GM23248 (cell line): ENCODE measurements around the gene BEND7. TPM values are rescaled to one million over a fixed set of nuclear protein-coding genes. Genes with fewer than 3 reads are reported as not detected.

Source experiments
- DNase-seq: peaks from one replicate; pipeline ENCODE4 v3.0.0-alpha.2; 2015
- H2AFZ ChIP-seq: fragments of 200-600 bp; sonication (generic); 2 replicates; pipeline ENCODE4 v1.6.1; 2016; ENCODE audit warnings: antibody characterized with exemption
- H3F3A ChIP-seq: fragments of 200-600 bp; sonication (generic); 2 replicates; pipeline ENCODE4 v1.6.1; 2016; ENCODE audit warnings: mild to moderate bottlenecking, antibody characterized with exemption, mixed run types; ENCODE audit not compliant: insufficient read depth
- H3K27ac ChIP-seq: fragments of 200-600 bp; sonication (generic); 2 replicates; pipeline ENCODE4 v1.5.1; 2016; ENCODE audit warnings: mild to moderate bottlenecking
- H3K27me3 ChIP-seq: fragments of 200-600 bp; sonication (generic); replicated peaks from 2 replicates; pipeline ENCODE4 v1.6.1; 2016; ENCODE audit warnings: mild to moderate bottlenecking; ENCODE audit not compliant: insufficient read depth
- H3K36me3 ChIP-seq: fragments of 200-600 bp; sonication (generic); 2 replicates; pipeline ENCODE4 v1.6.1; 2016; ENCODE audit warnings: low read depth, mild to moderate bottlenecking
- H3K4me1 ChIP-seq: fragments of 200-600 bp; sonication (generic); 2 replicates; pipeline ENCODE4 v1.6.1; 2016; ENCODE audit warnings: mild to moderate bottlenecking; ENCODE audit not compliant: insufficient read depth
- H3K4me2 ChIP-seq: fragments of 200-600 bp; sonication (generic); one replicate; pipeline ENCODE4 v1.6.1; 2016; ENCODE audit warnings: mild to moderate bottlenecking; ENCODE audit not compliant: unreplicated experiment
- H3K4me3 ChIP-seq: fragments of 200-600 bp; sonication (generic); 2 replicates; pipeline ENCODE4 v1.5.1; 2016; ENCODE audit warnings: mild to moderate bottlenecking
- H3K79me2 ChIP-seq: fragments of 200-600 bp; sonication (generic); 2 replicates; pipeline ENCODE4 v1.6.1; 2016; ENCODE audit warnings: mild to moderate bottlenecking; ENCODE audit not compliant: insufficient read depth
- H3K9ac ChIP-seq: fragments of 200-600 bp; sonication (generic); 2 replicates; pipeline ENCODE4 v1.6.1; 2016; ENCODE audit warnings: mild to moderate bottlenecking
- H3K9me2 ChIP-seq: fragments of 200-600 bp; sonication (generic); 2 replicates; pipeline ENCODE4 v1.6.1; 2016; ENCODE audit warnings: mixed run types, mild to moderate bottlenecking, moderate library complexity; ENCODE audit not compliant: insufficient read depth
- H3K9me3 ChIP-seq: fragments of 200-600 bp; sonication (generic); one replicate; pipeline ENCODE4 v1.6.1; 2017; ENCODE audit warnings: low read depth
- H4K20me1 ChIP-seq: fragments of 200-600 bp; sonication (generic); 2 replicates; pipeline ENCODE4 v1.6.0; 2016; ENCODE audit not compliant: insufficient read depth
- EZH2 ChIP-seq: fragments of 200-600 bp; sonication (generic); IDR thresholded peaks from 2 replicates; pipeline ENCODE4 v1.6.1; 2018; ENCODE audit warnings: antibody characterized with exemption, mild to moderate bottlenecking; ENCODE audit not compliant: insufficient read depth, poor library complexity, severe bottlenecking
- EZH2phosphoT487 ChIP-seq: fragments of 200-600 bp; sonication (generic); IDR thresholded peaks from 2 replicates; pipeline ENCODE4 v1.6.1; 2018; ENCODE audit warnings: antibody characterized with exemption, moderate library complexity, mild to moderate bottlenecking, low read depth; ENCODE audit not compliant: insufficient read depth
- WGBS, 2 experiments: methylation state at CpG; one replicate each; pipeline ENCODE4 v1.1.6; 2015 to 2017; ENCODE audit warnings: low lambda C conversion rate in 2 of 2, low coverage in 1 of 2; ENCODE audit errors: missing lambda C conversion rate in 2 of 2; 5-methylcytosine and 5-hydroxymethylcytosine counted together
- in situ Hi-C: fragments of 300-500 bp; cut with MboI; formaldehyde crosslinking; loops from 2 replicates; pipeline ENCODE4 v1.15.0; 2020
- polyA plus RNA-seq: library from polyadenylated mRNA; unstranded; fragments of >200 nt; fragmentation: Nextera tagmentation; extraction: Ambion mirVana; gene quantifications from 2 replicates; pipeline ENCODE4 v1.2.1, GENCODE V29; 2016
- total RNA-seq: library from RNA; depleted of rRNA; stranded (reverse); fragments of >200 nt; shearing (Covaris generic); gene quantifications from 2 replicates; pipeline ENCODE4 v1.2.3, GENCODE V29; 2014

Gene BEND7
- total and polyA plus RNA-seq, 2 experiments from 2014 or later, result 1.7 to 6.4 TPM

DNA sequence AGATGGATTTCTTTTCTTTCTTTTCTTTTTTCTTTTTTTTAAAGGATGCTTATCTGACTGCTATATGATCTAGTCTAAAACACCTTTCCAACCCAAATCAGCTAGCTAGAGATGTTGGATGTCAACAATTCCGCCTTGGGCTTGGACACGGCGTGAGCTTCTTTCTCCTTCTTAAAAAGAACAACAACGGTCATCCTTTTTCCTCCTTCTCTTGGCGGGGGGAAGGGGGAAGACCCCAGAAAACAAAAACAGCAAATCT lies 1.0 kb downstream of the BEND7 start:
- 0 out of 2 replicates have a peak, but pooled peaks cover 4% of the 10 kb centered on the region for H3K79me2 ChIP-seq
- H3K9me3 ChIP-seq, result no peaks in the 10 kb centered on the region
- peaks cover 16% of the 10 kb centered on the region for H3F3A ChIP-seq
- H3K9ac ChIP-seq, result peak overlapping the region; percentile 62
- in situ Hi-C loops, result no loop called here
- TF ChIP-seq EZH2, result no peak
- TF ChIP-seq EZH2phosphoT487, result no peak
- peak overlapping the region; percentile 21; the same call in 1 of the 2 replicates for H3K27ac ChIP-seq
- H4K20me1 ChIP-seq, result no peaks in the 10 kb centered on the region
- H3K36me3 ChIP-seq, result no peaks in the 10 kb centered on the region
- H3K27me3 ChIP-seq, result peaks cover 3% of the 10 kb centered on the region; the same call in 1 of the 2 replicates
- WGBS, 2 experiments, result 12 to 17% methylated on average over 4 to 5 of the region's 5 CpGs
- peak overlapping the region; percentile 62 for H3K4me2 ChIP-seq
- peaks cover 14% of the 10 kb centered on the region for H3K4me1 ChIP-seq
- no peaks in the 10 kb centered on the region for H3K9me2 ChIP-seq
- H2AFZ ChIP-seq, result peak overlapping the region; percentile 82
- H3K4me3 ChIP-seq, result peak overlapping the region; percentile 78
- peak; percentile 19 for DNase-seq

DNA sequence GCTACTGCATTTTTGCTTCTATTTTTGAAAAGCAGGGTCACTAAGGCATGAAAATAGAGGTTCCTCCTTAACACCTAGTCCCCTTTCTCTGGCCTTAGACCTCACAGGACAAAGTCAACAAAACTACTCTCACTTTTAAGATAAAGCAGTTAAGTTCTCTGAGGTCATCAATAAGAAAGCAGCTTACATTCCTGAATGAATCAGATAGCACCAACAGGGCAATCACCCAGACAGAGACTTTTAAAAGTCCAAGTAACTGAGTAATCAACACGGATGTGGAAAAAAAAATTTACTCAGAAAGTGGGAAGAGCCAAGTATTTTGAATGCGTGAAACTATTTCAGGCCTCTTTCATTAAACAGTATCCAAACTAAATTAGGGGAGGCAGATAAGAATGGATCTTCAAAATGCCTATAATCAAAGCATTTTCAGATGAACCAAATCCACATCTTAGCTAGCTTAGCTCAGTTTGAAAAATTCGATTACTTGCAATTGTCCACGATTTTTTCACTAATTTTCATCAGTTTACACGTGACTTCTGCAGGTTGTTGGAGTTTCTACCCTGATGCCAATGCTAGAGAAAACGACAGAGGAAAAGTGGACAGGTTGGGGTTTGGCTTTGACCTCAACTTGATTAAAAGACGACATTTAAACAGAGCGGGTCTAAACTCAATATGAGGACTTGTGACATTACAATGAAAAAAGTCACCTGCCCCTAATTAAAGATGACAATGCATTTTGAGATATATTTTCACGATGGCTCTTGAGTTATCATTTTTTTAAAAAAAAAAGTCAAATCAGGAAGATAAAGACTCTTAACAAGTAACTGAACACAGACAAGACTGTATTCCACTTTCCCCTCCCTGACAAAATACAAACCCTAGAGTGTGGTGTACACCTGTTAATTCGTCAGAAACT lies 1.6 kb downstream of the BEND7 start:
- in situ Hi-C loops, result no loop called here
- Histone ChIP-seq H3K9me3 (no peaks in the 10 kb centered on the region), H3K9me2 (no peaks in the 10 kb centered on the region), H3K36me3 (no peaks in the 10 kb centered on the region), H3K79me2 (0 out of 2 replicates have a peak, but pooled peaks cover 4% of the 10 kb centered on the region), H3K27me3 (0 out of 2 replicates have a peak, but pooled peaks cover 3% of the 10 kb centered on the region), H3K27ac (peak overlapping the region; percentile 21), H2AFZ (peak overlapping the region; percentile 82), H4K20me1 (no peaks in the 10 kb centered on the region), H3F3A (peaks cover 16% of the 10 kb centered on the region), H3K4me2 (peak overlapping the region; percentile 62), H3K4me1 (peaks cover 14% of the 10 kb centered on the region), H3K4me3 (peak overlapping the region; percentile 78), H3K9ac (peak overlapping the region; percentile 62)
- TF ChIP-seq EZH2phosphoT487 (no peak), EZH2 (no peak)
- WGBS, 2 experiments, result 12 to 16% methylated on average over 10 of the region's 10 CpGs
- peak; percentile 86 for DNase-seq

- Histone ChIP-seq H3K9ac (no peak overlapping the region), H3K4me2 (no peak overlapping the region), H3K9me3 (no peaks in the 10 kb centered on the region), H3K27ac (no peak overlapping the region), H3K9me2 (no peaks in the 10 kb centered on the region), H3K4me3 (no peak overlapping the region), H3K27me3 (0 out of 2 replicates have a peak, but pooled peaks cover 3% of the 10 kb centered on the region), H2AFZ (no peak overlapping the region), H3F3A (peaks cover 16% of the 10 kb centered on the region), H3K4me1 (peaks cover 14% of the 10 kb centered on the region), H3K36me3 (no peaks in the 10 kb centered on the region), H4K20me1 (no peaks in the 10 kb centered on the region), H3K79me2 (0 out of 2 replicates have a peak, but pooled peaks cover 4% of the 10 kb centered on the region)
- DNase-seq, result no peak
- WGBS, 2 experiments, result 83 to 87% methylated on average over 3 of the region's 3 CpGs
- TF ChIP-seq EZH2phosphoT487 (no peak), EZH2 (no peak)
- in situ Hi-C loops, result no loop called here
These were observed 3.2 kb downstream of the BEND7 start for GRCh38 chr10:13525663-13526062.

GRCh38 chr10:13521026-13521425 lies 7.8 kb downstream of the BEND7 start:
- H3K4me3 ChIP-seq, result no peak overlapping the region
- WGBS, 2 experiments, result 67 to 71% methylated on average over 7 of the region's 7 CpGs

More at GRCh38 chr10:13521026-13521425, 7.8 kb downstream of the BEND7 start:
- H3K9ac ChIP-seq, result no peak overlapping the region
- no peaks in the 10 kb centered on the region for H3K36me3 ChIP-seq
- no peak overlapping the region for H3K27ac ChIP-seq
- H3F3A ChIP-seq, result no peaks in the 10 kb centered on the region
- no peak overlapping the region for H2AFZ ChIP-seq
- H3K4me2 ChIP-seq, result no peak overlapping the region
- H3K9me3 ChIP-seq, result no peaks in the 10 kb centered on the region
- DNase-seq, result no peak
- no peaks in the 10 kb centered on the region for H3K4me1 ChIP-seq
- in situ Hi-C loops, result no loop called here
- 0 out of 2 replicates have a peak, but pooled peaks cover 4% of the 10 kb centered on the region for H3K79me2 ChIP-seq
- no peaks in the 10 kb centered on the region for H3K27me3 ChIP-seq
- no peaks in the 10 kb centered on the region for H4K20me1 ChIP-seq
- no peaks in the 10 kb centered on the region for H3K9me2 ChIP-seq
- TF ChIP-seq EZH2, result no peak
- TF ChIP-seq EZH2phosphoT487, result no peak
